Effector memory CD4-positive, alpha-beta T cell (primary cell): ENCODE data around the gene RAD51AP1.

Source experiments
- DNase-seq, 3 donors: peaks; one replicate each; pipeline ENCODE4 v3.0.0-alpha.2; 2020
- H3K27ac ChIP-seq: 2 replicates; pipeline ENCODE4 v1.7.0; 2013; ENCODE audit warnings: mild to moderate bottlenecking, low read length, moderate library complexity; ENCODE audit not compliant: insufficient read depth, poor library complexity, severe bottlenecking
- H3K27me3 ChIP-seq: replicated peaks from 2 replicates; pipeline ENCODE4 v1.7.0; 2013; ENCODE audit warnings: mild to moderate bottlenecking, low read length; ENCODE audit not compliant: insufficient read depth, control insufficient read depth, poor library complexity, severe bottlenecking
- H3K36me3 ChIP-seq: 2 replicates; pipeline ENCODE4 v1.7.0; 2013; ENCODE audit warnings: mild to moderate bottlenecking, low read length, moderate library complexity; ENCODE audit not compliant: control insufficient read depth, insufficient read depth
- H3K4me1 ChIP-seq: 2 replicates; pipeline ENCODE4 v1.7.0; 2013; ENCODE audit warnings: low read length, mild to moderate bottlenecking; ENCODE audit not compliant: control insufficient read depth, insufficient read depth, poor library complexity, severe bottlenecking
- H3K4me3 ChIP-seq: 2 replicates; pipeline ENCODE4 v1.7.0; 2013; ENCODE audit warnings: low read length, low read depth, mild to moderate bottlenecking; ENCODE audit not compliant: insufficient read depth, poor library complexity, severe bottlenecking
- H3K9me3 ChIP-seq: 2 replicates; pipeline ENCODE4 v1.7.0; 2013; ENCODE audit warnings: mild to moderate bottlenecking, low read length, moderate library complexity; ENCODE audit not compliant: control insufficient read depth

Gene RAD51AP1

GRCh38 chr12:4540638-4541037, 1.9 kb downstream of the RAD51AP1 start:
- Histone ChIP-seq H3K27me3 (no peaks in the 10 kb centered on the region), H3K36me3 (no peaks in the 10 kb centered on the region), H3K4me1 (no peaks in the 10 kb centered on the region), H3K4me3 (no peak overlapping the region), H3K9me3 (no peaks in the 10 kb centered on the region), H3K27ac (no peak overlapping the region)
- no peak for DNase-seq

GRCh38 chr12:4545195-4545594, 6.5 kb downstream of the RAD51AP1 start:
- H3K27me3 ChIP-seq, result no peaks in the 10 kb centered on the region
- no peaks in the 10 kb centered on the region for H3K36me3 ChIP-seq
- no peak for DNase-seq
- H3K4me1 ChIP-seq, result no peaks in the 10 kb centered on the region
- no peak overlapping the region for H3K4me3 ChIP-seq
- H3K27ac ChIP-seq, result no peak overlapping the region
- no peaks in the 10 kb centered on the region for H3K9me3 ChIP-seq

GRCh38 chr12:4552191-4552590, 13.5 kb downstream of the RAD51AP1 start:
- Histone ChIP-seq H3K27me3 (no peaks in the 10 kb centered on the region), H3K36me3 (no peaks in the 10 kb centered on the region)
- no peak for DNase-seq

GRCh38 chr12:4553943-4554342, 15.3 kb downstream of the RAD51AP1 start:
- Histone ChIP-seq H3K36me3 (no peaks in the 10 kb centered on the region), H3K4me3 (no peak overlapping the region), H3K4me1 (no peaks in the 10 kb centered on the region), H3K27ac (no peak overlapping the region), H3K27me3 (no peaks in the 10 kb centered on the region), H3K9me3 (no peaks in the 10 kb centered on the region)
- DNase-seq, result no peak

More at GRCh38 chr12:4552191-4552590, 13.5 kb downstream of the RAD51AP1 start:
- no peaks in the 10 kb centered on the region for H3K4me1 ChIP-seq
- no peak overlapping the region for H3K27ac ChIP-seq
- no peak overlapping the region for H3K4me3 ChIP-seq
- H3K9me3 ChIP-seq, result no peaks in the 10 kb centered on the region

- H3K9me3 ChIP-seq, result no peaks in the 10 kb centered on the region
- no peaks in the 10 kb centered on the region for H3K27me3 ChIP-seq
- H3K4me3 ChIP-seq, result no peak overlapping the region
- DNase-seq, result no peak
- no peaks in the 10 kb centered on the region for H3K36me3 ChIP-seq
- H3K4me1 ChIP-seq, result no peaks in the 10 kb centered on the region
- H3K27ac ChIP-seq, result no peak overlapping the region
Observed at GRCh38 chr12:4555804-4556203, 17.1 kb downstream of the RAD51AP1 start.

GRCh38 chr12:4556735-4557530, 18.2 kb downstream of the RAD51AP1 start:
- no peaks in the 10 kb centered on the region for H3K4me1 ChIP-seq
- H3K27me3 ChIP-seq, result no peaks in the 10 kb centered on the region
- DNase-seq, result no peak
- no peaks in the 10 kb centered on the region for H3K36me3 ChIP-seq
- H3K9me3 ChIP-seq, result no peaks in the 10 kb centered on the region
- H3K4me3 ChIP-seq, result no peak overlapping the region
- H3K27ac ChIP-seq, result no peak overlapping the region

GRCh38 chr12:4557586-4557985, 18.9 kb downstream of the RAD51AP1 start:
- no peaks in the 10 kb centered on the region for H3K9me3 ChIP-seq
- H3K4me1 ChIP-seq, result no peaks in the 10 kb centered on the region
- H3K4me3 ChIP-seq, result no peak overlapping the region
- H3K27me3 ChIP-seq, result no peaks in the 10 kb centered on the region
- no peak for DNase-seq
- H3K27ac ChIP-seq, result no peak overlapping the region
- no peaks in the 10 kb centered on the region for H3K36me3 ChIP-seq

GRCh38 chr12:4558171-4558570, 19.5 kb downstream of the RAD51AP1 start:
- no peak for DNase-seq
- Histone ChIP-seq H3K4me3 (no peak overlapping the region), H3K27me3 (no peaks in the 10 kb centered on the region), H3K4me1 (no peaks in the 10 kb centered on the region), H3K27ac (no peak overlapping the region), H3K9me3 (no peaks in the 10 kb centered on the region), H3K36me3 (no peaks in the 10 kb centered on the region)

GRCh38 chr12:4562034-4562657, 23.5 kb downstream of the RAD51AP1 start, which contains the start of gene DYRK4:
TSS of gene DYRK4 (plus strand) at chr12:4562208. CDS start at chr12:4562246, 38 bp downstream.
- Histone ChIP-seq H3K4me1 (no peaks in the 10 kb centered on the region), H3K27ac (no peak within 1 kb of the TSS), H3K4me3 (no peak within 1 kb of the TSS), H3K9me3 (no peaks in the 10 kb centered on the region), H3K27me3 (no peaks in the 10 kb centered on the region), H3K36me3 (no peaks in the 10 kb centered on the region)
- no peak for DNase-seq

GRCh38 chr12:4563336-4563735, 24.6 kb downstream of the RAD51AP1 start:
- DNase-seq, result no peak
- no peaks in the 10 kb centered on the region for H3K9me3 ChIP-seq
- no peak overlapping the region for H3K27ac ChIP-seq
- H3K4me3 ChIP-seq, result no peak overlapping the region
- H3K4me1 ChIP-seq, result no peaks in the 10 kb centered on the region
- no peaks in the 10 kb centered on the region for H3K36me3 ChIP-seq
- no peaks in the 10 kb centered on the region for H3K27me3 ChIP-seq
